Activated CD4-positive, alpha-beta T cell treated with anti-CD3 and anti-CD28 coated beads, Interleukin-2, amount 10 ng/mL, durations not matched to agents 7 days and 5 days (primary cell): Measurements from ENCODE around the gene CEP85L. TPM values are rescaled to one million over a fixed set of nuclear protein-coding genes. Genes with fewer than 3 reads are reported as not detected.

Experiments
- CTCF ChIA-PET: fragments of 350-600 bp; sonication (Branson Sonifier 250); formaldehyde crosslinking; loops from one replicate; lab custom pipeline; 2021; ENCODE audit warnings: antibody characterized with exemption; lab: Charles Lee
- POLR2A ChIA-PET: fragments of 350-600 bp; sonication (Branson Sonifier 250); formaldehyde crosslinking; loops from one replicate; lab custom pipeline; 2021; ENCODE audit warnings: antibody characterized with exemption; lab: Charles Lee
- DNase-seq: peaks from one replicate; pipeline ENCODE4 v3.0.0-alpha.2; 2020
- H3K27ac Mint-ChIP-seq: one replicate; pipeline ENCODE4 v1.8.0; 2021; ENCODE audit warnings: mild to moderate bottlenecking, moderate library complexity, mixed read lengths
- H3K27me3 Mint-ChIP-seq: one replicate; pipeline ENCODE4 v1.8.0; 2021; ENCODE audit warnings: mixed read lengths
- H3K36me3 Mint-ChIP-seq: one replicate; pipeline ENCODE4 v1.8.0; 2021; ENCODE audit warnings: low read depth, mixed read lengths
- H3K4me1 Mint-ChIP-seq: one replicate; pipeline ENCODE4 v1.8.0; 2021; ENCODE audit warnings: mixed read lengths
- H3K4me3 Mint-ChIP-seq: one replicate; pipeline ENCODE4 v1.8.0; 2021; ENCODE audit warnings: mild to moderate bottlenecking, moderate library complexity, mixed read lengths
- H3K9me3 Mint-ChIP-seq: one replicate; pipeline ENCODE4 v1.8.0; 2021; ENCODE audit warnings: mixed read lengths
- total RNA-seq, 2 experiments: library from RNA; stranded (reverse); gene quantifications; one replicate each; pipeline ENCODE4 v1.2.3, GENCODE V29; 2021

CEP85L gene
- total RNA-seq, 2 experiments from 2014 or later, result 47.9 to 50.3 TPM

DNA sequence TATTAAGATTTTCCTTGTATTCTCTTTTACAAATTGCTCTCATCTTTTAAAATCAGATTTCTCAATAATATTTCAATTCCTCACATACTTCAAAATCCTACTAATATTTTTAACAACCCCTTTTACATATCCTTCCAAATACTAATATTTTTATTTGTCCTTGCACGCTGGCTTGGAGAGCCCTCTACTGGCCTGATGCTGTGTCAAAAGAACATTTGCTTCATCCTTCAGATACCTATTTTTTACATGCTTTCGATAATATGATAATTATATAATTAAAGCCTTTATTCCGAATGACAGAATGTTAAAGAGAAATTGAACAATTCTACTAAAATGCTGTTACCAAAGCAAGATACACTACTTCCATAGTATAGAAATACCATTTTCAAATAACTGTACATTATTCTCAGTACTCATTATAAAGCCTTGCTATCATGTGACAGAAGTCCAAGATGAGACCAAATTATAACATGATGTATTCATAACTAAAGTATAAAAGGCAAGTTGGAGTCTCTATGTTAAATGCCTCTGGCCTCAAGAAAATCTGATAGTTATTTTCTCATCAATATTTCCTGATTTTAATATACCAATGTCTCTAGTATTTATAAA lies 142.3 kb downstream of the CEP85L start:
- H3K36me3 Mint-ChIP-seq, result peaks cover 16% of the 10 kb centered on the region
- peaks cover 2% of the 10 kb centered on the region for H3K9me3 Mint-ChIP-seq
- H3K27me3 Mint-ChIP-seq, result no peaks in the 10 kb centered on the region
- ChIA-PET CTCF (no interaction called here), POLR2A (no interaction called here)
- no peaks in the 10 kb centered on the region for H3K4me1 Mint-ChIP-seq
- DNase-seq, result no peak
- H3K27ac Mint-ChIP-seq, result no peak overlapping the region
- H3K4me3 Mint-ChIP-seq, result no peak overlapping the region

DNA sequence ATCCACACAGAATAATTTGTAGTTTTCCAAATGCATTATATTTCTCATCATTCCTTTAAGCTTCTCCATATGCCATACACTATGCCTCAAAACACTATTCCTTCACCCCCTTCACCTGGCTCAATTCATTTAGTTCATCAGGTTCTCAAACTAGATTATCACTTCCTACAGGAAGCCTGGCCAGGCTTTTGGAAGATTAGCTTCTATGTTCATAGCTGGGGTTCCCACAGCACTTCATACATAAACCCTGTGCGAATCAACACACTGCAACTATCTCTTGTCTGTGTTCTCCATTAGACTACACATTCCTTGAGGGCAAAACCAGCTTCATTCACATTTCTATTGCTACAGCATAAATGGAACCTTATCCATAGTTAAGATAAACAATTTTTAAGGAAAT lies 143.8 kb downstream of the CEP85L start:
- peaks cover 22% of the 10 kb centered on the region for H3K36me3 Mint-ChIP-seq
- H3K4me3 Mint-ChIP-seq, result no peak overlapping the region
- no peaks in the 10 kb centered on the region for H3K27me3 Mint-ChIP-seq
- POLR2A ChIA-PET, result no interaction called here
- no peak overlapping the region for H3K27ac Mint-ChIP-seq
- CTCF ChIA-PET, result no interaction called here
- H3K4me1 Mint-ChIP-seq, result no peaks in the 10 kb centered on the region
- DNase-seq, result no peak
- peaks cover 2% of the 10 kb centered on the region for H3K9me3 Mint-ChIP-seq

DNA sequence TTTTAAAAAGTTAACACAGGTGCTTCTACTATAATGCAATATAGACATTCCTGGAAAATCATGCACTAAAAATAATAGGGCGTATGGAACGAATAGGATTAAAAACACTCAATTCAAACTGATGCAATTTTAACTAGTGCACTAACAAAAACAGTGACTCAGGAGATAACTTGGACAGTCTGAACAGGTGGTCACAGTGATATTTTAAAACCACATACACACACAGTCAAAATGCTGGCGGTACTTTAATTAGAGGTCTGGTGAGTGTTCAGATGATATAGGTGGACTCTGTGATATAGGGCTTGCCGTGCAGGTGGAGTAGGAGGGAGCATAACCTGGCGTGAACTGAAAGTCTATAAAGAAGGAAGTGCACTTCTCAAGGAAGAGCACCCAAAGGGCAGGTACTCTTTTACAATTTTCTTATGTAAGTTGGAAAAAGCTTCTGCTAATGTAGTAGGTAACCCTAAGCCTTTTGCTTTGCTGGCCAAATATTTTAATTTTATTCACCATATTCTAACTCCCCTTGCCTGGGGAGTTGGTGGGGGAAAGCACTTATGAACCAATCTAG lies 145.2 kb downstream of the CEP85L start:
- DNase-seq, result no peak
- peaks cover 6% of the 10 kb centered on the region for H3K9me3 Mint-ChIP-seq
- CTCF ChIA-PET, result no interaction called here
- POLR2A ChIA-PET, result no interaction called here
- H3K27ac Mint-ChIP-seq, result no peak overlapping the region
- no peak overlapping the region for H3K4me3 Mint-ChIP-seq
- H3K36me3 Mint-ChIP-seq, result peaks cover 36% of the 10 kb centered on the region
- no peaks in the 10 kb centered on the region for H3K27me3 Mint-ChIP-seq
- no peaks in the 10 kb centered on the region for H3K4me1 Mint-ChIP-seq

DNA sequence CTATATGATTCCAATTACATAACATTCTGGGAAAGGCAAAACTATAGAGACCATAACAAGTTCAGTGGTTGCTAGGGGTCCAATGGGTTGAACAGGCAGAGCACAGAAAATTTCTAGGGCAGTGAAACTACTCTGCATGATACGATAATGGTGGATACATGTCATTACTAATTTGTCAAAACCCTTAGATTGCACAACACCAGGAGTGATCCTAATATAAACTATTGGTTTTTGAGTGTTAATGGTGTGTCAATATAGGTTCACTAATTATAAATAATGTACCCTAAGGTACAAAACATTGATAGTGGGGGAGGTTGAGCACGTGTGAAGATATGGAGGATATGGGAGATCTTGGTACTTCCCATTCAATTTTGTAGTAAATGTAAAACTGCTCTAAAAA lies 145.7 kb downstream of the CEP85L start:
- peaks cover 41% of the 10 kb centered on the region for H3K36me3 Mint-ChIP-seq
- H3K9me3 Mint-ChIP-seq, result peaks cover 11% of the 10 kb centered on the region
- no peaks in the 10 kb centered on the region for H3K4me1 Mint-ChIP-seq
- ChIA-PET POLR2A (no interaction called here), CTCF (no interaction called here)
- no peak for DNase-seq
- no peak overlapping the region for H3K4me3 Mint-ChIP-seq
- H3K27me3 Mint-ChIP-seq, result no peaks in the 10 kb centered on the region
- H3K27ac Mint-ChIP-seq, result no peak overlapping the region

DNA sequence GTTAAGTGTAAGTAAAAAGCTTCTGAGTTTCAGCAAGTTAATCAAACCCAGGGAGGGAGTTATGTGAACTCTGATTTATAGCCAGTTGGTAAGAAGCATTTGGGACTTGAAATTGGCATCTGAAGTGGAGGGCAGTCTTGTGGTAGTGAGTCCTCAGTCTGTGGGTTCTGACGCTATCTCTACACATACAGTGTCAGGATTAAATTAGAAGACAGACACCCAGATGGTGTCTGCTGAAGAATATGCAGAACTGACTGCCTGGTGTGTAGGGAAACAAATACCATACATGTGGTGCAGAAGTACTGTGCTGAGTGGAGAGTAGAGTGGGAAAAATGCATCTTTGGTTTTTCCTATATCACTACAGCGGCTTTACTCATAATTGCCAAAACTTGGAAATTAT lies 146.8 kb downstream of the CEP85L start:
- Mint-ChIP-seq H3K36me3 (peaks cover 47% of the 10 kb centered on the region), H3K27ac (no peak overlapping the region), H3K27me3 (no peaks in the 10 kb centered on the region), H3K9me3 (peaks cover 17% of the 10 kb centered on the region), H3K4me3 (no peak overlapping the region), H3K4me1 (no peaks in the 10 kb centered on the region)
- no peak for DNase-seq
- ChIA-PET POLR2A (no interaction called here), CTCF (no interaction called here)

DNA sequence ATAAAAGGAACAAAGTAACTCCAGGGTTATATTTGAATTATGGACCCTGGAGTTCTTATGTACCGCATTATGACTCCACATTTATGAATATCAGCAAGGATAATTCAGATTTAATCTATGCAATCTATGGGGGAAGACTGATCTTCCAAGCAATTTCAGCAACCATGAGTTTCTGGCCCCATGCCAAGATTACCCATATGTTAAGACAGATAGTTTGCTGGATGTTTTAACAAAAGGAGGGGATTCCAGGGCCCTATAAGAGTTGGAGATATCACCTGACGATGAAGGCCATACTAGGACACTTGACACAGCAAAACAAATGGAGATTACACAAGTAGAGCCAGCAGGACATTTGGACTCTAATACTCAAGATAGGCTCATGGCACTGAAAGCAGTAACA lies 149.2 kb downstream of the CEP85L start:
- CTCF ChIA-PET, result no interaction called here
- Mint-ChIP-seq H3K36me3 (peaks cover 58% of the 10 kb centered on the region), H3K9me3 (peaks cover 17% of the 10 kb centered on the region)

GRCh38 chr6:118501765-118502164 lies 149.6 kb downstream of the CEP85L start:
- Mint-ChIP-seq H3K27ac (no peak overlapping the region), H3K36me3 (peaks cover 61% of the 10 kb centered on the region)

More for the DNA sequence above, 149.2 kb downstream of the CEP85L start:
- Mint-ChIP-seq H3K4me1 (no peaks in the 10 kb centered on the region), H3K27me3 (no peaks in the 10 kb centered on the region), H3K27ac (no peak overlapping the region), H3K4me3 (no peak overlapping the region)
- POLR2A ChIA-PET, result no interaction called here
- no peak for DNase-seq

GRCh38 chr6:118501099-118501498 lies 150.3 kb downstream of the CEP85L start:
- Mint-ChIP-seq H3K4me3 (no peak overlapping the region), H3K4me1 (no peaks in the 10 kb centered on the region), H3K27ac (no peak overlapping the region), H3K27me3 (no peaks in the 10 kb centered on the region), H3K9me3 (peaks cover 17% of the 10 kb centered on the region), H3K36me3 (peaks cover 61% of the 10 kb centered on the region)
- ChIA-PET CTCF (no interaction called here), POLR2A (no interaction called here)
- no peak for DNase-seq

More at GRCh38 chr6:118501765-118502164, 149.6 kb downstream of the CEP85L start:
- no peak for DNase-seq
- H3K4me1 Mint-ChIP-seq, result no peaks in the 10 kb centered on the region
- no peaks in the 10 kb centered on the region for H3K27me3 Mint-ChIP-seq
- peaks cover 17% of the 10 kb centered on the region for H3K9me3 Mint-ChIP-seq
- ChIA-PET CTCF (no interaction called here), POLR2A (no interaction called here)
- no peak overlapping the region for H3K4me3 Mint-ChIP-seq

GRCh38 chr6:118500130-118501015 lies 151.0 kb downstream of the CEP85L start:
- peaks cover 19% of the 10 kb centered on the region for H3K9me3 Mint-ChIP-seq
- no peak for DNase-seq
- no peak overlapping the region for H3K4me3 Mint-ChIP-seq
- peaks cover 2% of the 10 kb centered on the region for H3K4me1 Mint-ChIP-seq
- ChIA-PET CTCF (interaction anchor here (1.2 kb wide), 1 partner anchor 15 kb away, joined by 3 read pairs; no protein-coding TSS in a partner anchor), POLR2A (interaction anchor here (0.6 kb wide), 1 partner anchor 11 kb away, joined by 4 read pairs; no protein-coding TSS in a partner anchor)
- no peaks in the 10 kb centered on the region for H3K27me3 Mint-ChIP-seq
- H3K36me3 Mint-ChIP-seq, result peaks cover 67% of the 10 kb centered on the region
- no peak overlapping the region for H3K27ac Mint-ChIP-seq

- Mint-ChIP-seq H3K27me3 (no peaks in the 10 kb centered on the region), H3K4me1 (peaks cover 2% of the 10 kb centered on the region), H3K4me3 (no peak overlapping the region), H3K36me3 (peaks cover 68% of the 10 kb centered on the region), H3K9me3 (peaks cover 12% of the 10 kb centered on the region), H3K27ac (no peak overlapping the region)
- DNase-seq, result no peak
- CTCF ChIA-PET, result no interaction called here
- POLR2A ChIA-PET, result no interaction called here
These were observed 155.7 kb downstream of the CEP85L start for GRCh38 chr6:118495485-118496280.

GRCh38 chr6:118494091-118494490 lies 157.3 kb downstream of the CEP85L start:
- Mint-ChIP-seq H3K36me3 (peaks cover 77% of the 10 kb centered on the region), H3K4me1 (peaks cover 2% of the 10 kb centered on the region), H3K9me3 (peaks cover 19% of the 10 kb centered on the region), H3K27me3 (no peaks in the 10 kb centered on the region), H3K4me3 (no peak overlapping the region), H3K27ac (peak overlapping the region; percentile 20)
- ChIA-PET CTCF (no interaction called here), POLR2A (no interaction called here)
- DNase-seq, result no peak

DNA sequence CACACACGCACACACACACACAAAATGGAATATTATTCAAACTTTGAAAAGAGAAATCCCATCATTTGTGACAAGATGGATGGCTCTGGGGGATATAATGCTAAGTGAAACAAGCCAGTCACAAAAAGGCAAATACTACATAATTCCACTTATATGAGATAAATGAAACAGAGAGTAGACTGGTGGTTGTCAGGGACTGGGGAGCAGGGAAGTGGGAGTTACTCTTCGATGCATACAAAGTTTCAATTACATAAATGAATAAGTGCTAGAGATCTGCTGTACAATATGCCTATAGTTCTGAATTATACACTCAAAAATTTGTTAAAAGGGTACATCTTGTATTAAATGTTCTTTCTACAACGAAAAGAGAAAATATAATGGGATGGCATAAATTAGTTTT lies 161.4 kb downstream of the CEP85L start:
- ChIA-PET CTCF (no interaction called here), POLR2A (no interaction called here)
- H3K27ac Mint-ChIP-seq, result no peak overlapping the region
- H3K27me3 Mint-ChIP-seq, result no peaks in the 10 kb centered on the region
- DNase-seq, result no peak
- no peak overlapping the region for H3K4me3 Mint-ChIP-seq
- H3K9me3 Mint-ChIP-seq, result peaks cover 30% of the 10 kb centered on the region
- peaks cover 83% of the 10 kb centered on the region for H3K36me3 Mint-ChIP-seq
- H3K4me1 Mint-ChIP-seq, result peaks cover 5% of the 10 kb centered on the region
